ENCODE data around the gene SLC4A7. TPM values are rescaled to one million over a fixed set of nuclear protein-coding genes. Genes with fewer than 3 reads are reported as not detected.
"Not testable (repeated sequence)": the region's sequence is repeated elsewhere in the genome, so short reads cannot be mapped to it uniquely, and the experiment has no call there.

SLC4A7 gene
- total RNA-seq, 2 experiments from 2014 or later, result 48.0 to 48.8 TPM

DNA sequence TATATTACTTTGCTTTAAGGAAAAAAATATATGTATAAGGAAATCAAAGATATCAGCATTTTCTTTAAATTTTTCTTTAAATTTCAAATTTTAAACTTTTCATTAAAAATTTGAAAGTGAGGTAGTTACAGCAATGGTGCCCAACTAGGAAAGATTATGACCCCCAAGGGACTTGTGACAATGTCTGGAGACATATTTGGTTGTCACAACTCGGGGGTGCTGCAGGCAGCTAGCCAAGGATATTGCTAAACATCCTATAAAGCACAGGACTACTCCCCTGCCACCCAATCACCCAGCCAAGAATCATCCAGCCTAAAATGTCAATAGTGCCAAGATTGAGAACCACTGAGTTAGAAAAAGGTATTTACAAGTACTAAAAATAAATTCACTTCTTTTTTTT is 57.3 kb downstream of the SLC4A7 start:
- Mint-ChIP-seq H3K4me3 (no peak overlapping the region), H3K4me1 (ENCODE audit: low read depth) (no peaks in the 10 kb centered on the region), H3K27me3 (no peaks in the 10 kb centered on the region), H3K9me3 (no peaks in the 10 kb centered on the region), H3K27ac (no peak overlapping the region), H3K36me3 (ENCODE audit: low read depth) (peaks cover 43% of the 10 kb centered on the region)
- DNase-seq (no peak), ATAC-seq (no peak)
- ChIA-PET CTCF (interaction anchor here (1.3 kb wide), 1 partner anchor 14 kb away, joined by 5 read pairs; no protein-coding TSS in a partner anchor), POLR2A (interaction anchor here (0.7 kb wide), 1 partner anchor 51 kb away, joined by 3 read pairs; no protein-coding TSS in a partner anchor)
- intact Hi-C loops (cut with micrococcal nuclease), result no loop called here
- TF ChIP-seq, protein P1, sequence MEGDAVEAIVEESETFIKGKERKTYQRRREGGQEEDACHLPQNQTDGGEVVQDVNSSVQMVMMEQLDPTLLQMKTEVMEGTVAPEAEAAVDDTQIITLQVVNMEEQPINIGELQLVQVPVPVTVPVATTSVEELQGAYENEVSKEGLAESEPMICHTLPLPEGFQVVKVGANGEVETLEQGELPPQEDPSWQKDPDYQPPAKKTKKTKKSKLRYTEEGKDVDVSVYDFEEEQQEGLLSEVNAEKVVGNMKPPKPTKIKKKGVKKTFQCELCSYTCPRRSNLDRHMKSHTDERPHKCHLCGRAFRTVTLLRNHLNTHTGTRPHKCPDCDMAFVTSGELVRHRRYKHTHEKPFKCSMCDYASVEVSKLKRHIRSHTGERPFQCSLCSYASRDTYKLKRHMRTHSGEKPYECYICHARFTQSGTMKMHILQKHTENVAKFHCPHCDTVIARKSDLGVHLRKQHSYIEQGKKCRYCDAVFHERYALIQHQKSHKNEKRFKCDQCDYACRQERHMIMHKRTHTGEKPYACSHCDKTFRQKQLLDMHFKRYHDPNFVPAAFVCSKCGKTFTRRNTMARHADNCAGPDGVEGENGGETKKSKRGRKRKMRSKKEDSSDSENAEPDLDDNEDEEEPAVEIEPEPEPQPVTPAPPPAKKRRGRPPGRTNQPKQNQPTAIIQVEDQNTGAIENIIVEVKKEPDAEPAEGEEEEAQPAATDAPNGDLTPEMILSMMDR (IDR thresholded peaks at IDR 0.05), result no peak

DNA sequence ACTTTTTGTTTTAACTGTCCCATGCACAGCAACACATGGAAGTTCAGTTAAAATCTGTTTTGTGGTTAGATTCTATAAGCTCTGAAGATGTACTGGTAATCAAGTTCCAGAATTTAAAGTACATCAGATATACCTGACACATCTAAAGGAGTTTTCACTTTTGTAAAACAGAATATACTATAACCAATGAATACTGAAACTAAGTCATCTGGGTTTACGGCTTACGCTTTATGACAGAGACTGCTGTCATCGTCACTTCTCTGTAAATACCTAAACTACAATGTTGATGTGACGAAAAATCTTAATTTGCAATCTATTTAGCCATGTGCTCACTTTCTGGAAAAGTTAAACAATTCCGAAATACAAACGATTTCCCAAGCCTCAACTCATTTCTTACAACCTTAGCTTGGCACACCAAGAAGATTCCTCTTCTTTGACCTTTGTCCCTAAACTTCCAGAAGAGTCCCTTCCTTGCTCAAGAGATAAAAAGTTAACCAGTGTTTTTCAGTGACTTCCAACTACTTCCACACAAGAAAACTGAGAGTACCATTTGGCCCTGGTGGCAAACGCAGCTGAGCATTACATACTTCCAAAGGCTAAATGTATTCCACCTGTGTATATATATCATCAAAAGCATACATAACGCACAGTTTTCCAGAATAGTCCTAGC is 58.2 kb downstream of the SLC4A7 start:
- Mint-ChIP-seq H3K9me3 (no peaks in the 10 kb centered on the region), H3K4me3 (no peak overlapping the region), H3K4me1 (ENCODE audit: low read depth) (no peaks in the 10 kb centered on the region), H3K27ac (no peak overlapping the region), H3K27me3 (no peaks in the 10 kb centered on the region), H3K36me3 (ENCODE audit: low read depth) (peaks cover 38% of the 10 kb centered on the region)
- TF ChIP-seq, protein P1 (IDR thresholded peaks at IDR 0.05), result no peak
- CTCF ChIA-PET, result interaction anchor here (1.3 kb wide), 1 partner anchor 13 kb away, joined by 5 read pairs; no protein-coding TSS in a partner anchor
- no peak for DNase-seq
- POLR2A ChIA-PET, result no interaction called here
- ATAC-seq, result no peak
- intact Hi-C loops (cut with micrococcal nuclease), result no loop called here

DNA sequence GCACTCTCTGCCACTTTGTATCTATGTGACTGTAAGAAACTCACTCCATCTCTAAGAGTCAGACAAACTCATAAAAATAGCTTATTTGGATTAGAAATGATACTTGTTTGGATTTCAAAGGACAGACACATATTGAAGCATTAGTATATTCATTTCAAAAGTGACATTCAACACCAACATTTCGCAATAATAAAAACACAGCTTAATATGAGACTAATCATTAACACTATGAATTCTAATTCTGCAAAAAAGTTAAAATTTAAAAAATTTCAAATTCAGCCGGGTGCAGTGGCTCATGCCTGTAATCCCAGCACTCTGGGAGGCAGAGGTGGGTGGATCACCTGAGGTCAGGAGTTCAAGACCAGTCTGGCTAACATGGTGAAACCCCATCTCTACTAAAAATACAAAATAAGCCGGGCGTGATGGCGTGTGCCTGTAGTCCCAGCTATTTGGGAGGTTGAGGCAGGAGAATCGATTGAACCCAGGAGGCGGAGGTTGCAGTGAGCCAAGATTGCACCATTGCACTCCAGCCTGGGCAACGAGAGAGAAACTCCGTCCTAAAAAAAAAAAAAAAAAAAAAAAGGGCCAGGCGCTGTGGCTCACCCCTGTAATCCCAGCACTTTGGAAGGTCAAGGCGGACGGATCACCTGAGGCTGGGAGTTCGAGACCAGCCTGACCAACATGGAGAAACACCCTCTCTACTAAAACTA is 59.2 kb downstream of the SLC4A7 start:
- H3K27ac Mint-ChIP-seq; ATAC-seq; H3K27me3 Mint-ChIP-seq; intact Hi-C loops (cut with micrococcal nuclease); H3K4me1 Mint-ChIP-seq (ENCODE audit: low read depth); CTCF ChIA-PET; DNase-seq; H3K9me3 Mint-ChIP-seq; POLR2A ChIA-PET; H3K4me3 Mint-ChIP-seq: not testable (repeated sequence)
- peaks cover 36% of the 10 kb centered on the region for H3K36me3 Mint-ChIP-seq (ENCODE audit: low read depth)

DNA sequence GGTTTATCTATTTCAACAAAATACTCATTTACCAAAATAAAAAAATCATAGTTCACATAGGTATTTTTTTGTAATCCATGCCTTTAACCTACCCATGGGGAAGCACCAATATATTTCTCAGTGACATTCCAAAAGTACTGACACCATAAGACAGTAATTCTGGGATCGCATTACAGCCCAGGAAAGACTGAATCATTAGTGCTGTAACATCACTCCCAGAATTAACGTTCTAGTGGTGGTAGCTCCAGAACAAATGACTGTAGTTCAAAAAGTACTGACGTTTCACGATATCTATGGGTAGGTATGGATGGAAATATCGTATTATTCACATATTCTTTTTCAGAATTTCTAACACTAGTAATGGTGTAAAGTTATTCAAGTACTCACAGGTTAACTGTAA is 60.7 kb downstream of the SLC4A7 start:
- Mint-ChIP-seq H3K4me3 (no peak overlapping the region), H3K27ac (no peak overlapping the region), H3K9me3 (no peaks in the 10 kb centered on the region), H3K27me3 (no peaks in the 10 kb centered on the region), H3K4me1 (ENCODE audit: low read depth) (no peaks in the 10 kb centered on the region), H3K36me3 (ENCODE audit: low read depth) (peaks cover 38% of the 10 kb centered on the region)
- TF ChIP-seq, protein P1 (IDR thresholded peaks at IDR 0.05), result no peak
- no peak for DNase-seq
- ChIA-PET POLR2A (no interaction called here), CTCF (no interaction called here)
- intact Hi-C loops (cut with micrococcal nuclease), result no loop called here
- no peak for ATAC-seq

DNA sequence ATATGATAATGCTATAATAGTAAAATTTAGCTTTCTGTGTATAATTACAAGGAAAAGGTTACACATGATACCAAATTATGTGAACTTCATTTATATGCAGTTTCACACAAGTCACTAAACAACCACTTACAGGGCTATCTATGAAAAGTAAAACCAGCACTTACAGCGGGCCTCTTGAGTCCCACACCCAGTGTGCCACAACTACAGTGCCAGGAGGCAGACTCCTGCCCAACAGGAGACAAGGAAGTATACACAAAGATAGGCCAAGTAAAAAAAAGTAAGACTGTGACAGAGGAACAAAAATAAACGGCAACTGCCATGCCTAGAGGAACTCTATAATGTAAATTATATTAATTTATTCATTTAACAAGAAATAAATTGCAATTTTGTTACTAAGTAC is 61.6 kb downstream of the SLC4A7 start:
- POLR2A ChIA-PET, result no interaction called here
- CTCF ChIA-PET, result no interaction called here
- Mint-ChIP-seq H3K4me1 (ENCODE audit: low read depth) (no peaks in the 10 kb centered on the region), H3K27me3 (no peaks in the 10 kb centered on the region), H3K9me3 (no peaks in the 10 kb centered on the region), H3K4me3 (no peak overlapping the region), H3K27ac (no peak overlapping the region), H3K36me3 (ENCODE audit: low read depth) (peaks cover 38% of the 10 kb centered on the region)
- ATAC-seq (no peak), DNase-seq (no peak)
- TF ChIP-seq, protein P1 (IDR thresholded peaks at IDR 0.05), result no peak
- intact Hi-C loops (cut with micrococcal nuclease), result no loop called here
